ENCODE data around the gene SEC16A. TPM values are rescaled to one million over a fixed set of nuclear protein-coding genes. Genes with fewer than 3 reads are reported as not detected.

Gene SEC16A
- total RNA-seq, 4 donors from 2014 or later, result 58.0 to 89.3 (median 75.0) TPM

- DNase-seq (ENCODE audit: low spot score in 2 of 2), result no peak
- Histone ChIP-seq H3K9me3 (no peaks in the 10 kb centered on the region), H3K4me3 (no peak overlapping the region), H3K4me1 (no peaks in the 10 kb centered on the region), H3K36me3 (peaks cover 96% of the 10 kb centered on the region), H3K27ac (no peak overlapping the region), H3K27me3 (no peaks in the 10 kb centered on the region)
- TF ChIP-seq EP300 (IDR thresholded peaks at IDR 0.05), result no peak
- TF ChIP-seq CTCF (IDR thresholded peaks at IDR 0.05), result no peak
- no peak for TF ChIP-seq POLR2AphosphoS5 (IDR thresholded peaks at IDR 0.05)
- TF ChIP-seq POLR2A (IDR thresholded peaks at IDR 0.05), result no peak
- 86% methylated on average over 14 of the region's 19 CpGs for WGBS
Measured at GRCh38 chr9:136516191-136516654, 33.4 kb upstream of the SEC16A start.

GRCh38 chr9:136515276-136515675, 32.4 kb upstream of the SEC16A start:
- Histone ChIP-seq H3K9me3 (no peaks in the 10 kb centered on the region), H3K27me3 (no peaks in the 10 kb centered on the region), H3K4me1 (peaks cover 4% of the 10 kb centered on the region), H3K27ac (no peak overlapping the region), H3K4me3 (no peak overlapping the region), H3K36me3 (peaks cover 98% of the 10 kb centered on the region)
- WGBS, result no CpG with 5 or more reads among the region's 28 CpGs
- DNase-seq (ENCODE audit: low spot score in 2 of 2), result no peak
- no peak for TF ChIP-seq POLR2A (IDR thresholded peaks at IDR 0.05)
- no peak for TF ChIP-seq EP300 (IDR thresholded peaks at IDR 0.05)
- TF ChIP-seq CTCF (IDR thresholded peaks at IDR 0.05), result no peak
- TF ChIP-seq POLR2AphosphoS5 (IDR thresholded peaks at IDR 0.05), result no peak

- WGBS, result 83% methylated on average over 7 of the region's 29 CpGs
- Histone ChIP-seq H3K36me3 (peaks cover 99% of the 10 kb centered on the region), H3K27ac (no peak overlapping the region), H3K4me3 (no peak overlapping the region), H3K9me3 (no peaks in the 10 kb centered on the region), H3K4me1 (peaks cover 4% of the 10 kb centered on the region), H3K27me3 (no peaks in the 10 kb centered on the region)
- no peak for DNase-seq (ENCODE audit: low spot score in 2 of 2)
- no peak for TF ChIP-seq CTCF (IDR thresholded peaks at IDR 0.05)
- TF ChIP-seq POLR2AphosphoS5 (IDR thresholded peaks at IDR 0.05), result no peak
- no peak for TF ChIP-seq POLR2A (IDR thresholded peaks at IDR 0.05)
- TF ChIP-seq EP300 (IDR thresholded peaks at IDR 0.05), result no peak
Measured at GRCh38 chr9:136514022-136514714, 31.3 kb upstream of the SEC16A start.

GRCh38 chr9:136513191-136513590, 30.4 kb upstream of the SEC16A start:
- no peaks in the 10 kb centered on the region for H3K27me3 ChIP-seq
- no peak overlapping the region for H3K4me3 ChIP-seq
- TF ChIP-seq CTCF (IDR thresholded peaks at IDR 0.05), result no peak
- TF ChIP-seq POLR2AphosphoS5 (IDR thresholded peaks at IDR 0.05), result no peak
- TF ChIP-seq EP300 (IDR thresholded peaks at IDR 0.05), result no peak
- no peak for TF ChIP-seq POLR2A (IDR thresholded peaks at IDR 0.05)
- peaks cover 4% of the 10 kb centered on the region for H3K4me1 ChIP-seq
- H3K27ac ChIP-seq, result no peak overlapping the region
- H3K9me3 ChIP-seq, result no peaks in the 10 kb centered on the region
- no peak for DNase-seq (ENCODE audit: low spot score in 2 of 2)
- peaks cover 99% of the 10 kb centered on the region for H3K36me3 ChIP-seq
- WGBS, result 95% methylated on average over 16 of the region's 16 CpGs

GRCh38 chr9:136512651-136513071, 29.8 kb upstream of the SEC16A start:
- 68% methylated on average over 10 of the region's 13 CpGs for WGBS
- Histone ChIP-seq H3K27ac (peak overlapping the region; percentile 78), H3K4me1 (peaks cover 4% of the 10 kb centered on the region)

More at GRCh38 chr9:136512651-136513071, 29.8 kb upstream of the SEC16A start:
- Histone ChIP-seq H3K36me3 (peaks cover 99% of the 10 kb centered on the region), H3K4me3 (no peak overlapping the region), H3K27me3 (no peaks in the 10 kb centered on the region), H3K9me3 (no peaks in the 10 kb centered on the region)
- no peak for TF ChIP-seq POLR2AphosphoS5 (IDR thresholded peaks at IDR 0.05)
- no peak for TF ChIP-seq EP300 (IDR thresholded peaks at IDR 0.05)
- no peak for TF ChIP-seq CTCF (IDR thresholded peaks at IDR 0.05)
- TF ChIP-seq POLR2A (IDR thresholded peaks at IDR 0.05), result no peak
- no peak for DNase-seq (ENCODE audit: low spot score in 2 of 2)

All from suprapubic skin (tissue), 4 donors.